ENCODE data around the gene TRPM3.
A peak's percentile ranks its signal among the peaks of the same experiment; 100 is the strongest.

TRPM3 gene

DNA sequence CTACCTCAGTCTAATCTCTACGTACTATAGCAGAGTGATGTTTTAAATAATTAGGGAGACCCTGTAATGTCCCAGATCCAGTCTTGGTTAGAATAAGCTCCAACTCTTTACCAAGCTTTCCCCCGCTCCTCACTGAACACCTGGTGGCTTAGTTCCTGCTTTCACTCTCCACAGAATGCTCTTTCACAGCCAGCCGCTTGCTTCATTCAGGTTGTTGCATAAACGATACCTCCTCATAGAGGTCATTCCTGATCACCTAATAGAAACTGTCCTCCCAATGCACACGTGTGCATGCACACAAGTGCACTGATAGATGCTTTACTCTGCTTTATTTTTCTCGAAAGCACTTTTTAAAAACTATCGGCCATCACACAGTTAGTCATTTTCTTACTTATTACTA, 298.1 kb downstream of the TRPM3 start:
- DNase-seq (ENCODE audit: low read depth): no peak

DNA sequence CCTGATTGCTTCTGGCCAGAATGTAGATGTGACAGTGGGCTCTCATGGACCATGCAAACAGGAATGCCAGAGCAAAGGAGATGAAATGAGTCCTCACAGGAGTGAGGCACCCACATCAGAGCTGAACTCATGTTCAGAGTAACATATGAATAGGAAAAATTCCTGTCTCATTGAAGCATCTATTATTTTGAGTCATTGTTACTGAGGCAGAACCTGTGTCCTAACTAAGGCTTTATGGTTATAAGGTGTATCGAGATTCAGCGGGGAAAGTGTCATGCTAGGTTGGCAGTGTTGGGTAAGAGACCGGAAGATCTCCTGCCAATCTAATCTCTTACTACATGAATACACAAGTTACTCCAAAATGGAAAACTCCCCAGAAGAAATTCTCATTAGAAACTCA, 304.1 kb downstream of the TRPM3 start:
- DNase-seq (ENCODE audit: low read depth): no peak

DNA sequence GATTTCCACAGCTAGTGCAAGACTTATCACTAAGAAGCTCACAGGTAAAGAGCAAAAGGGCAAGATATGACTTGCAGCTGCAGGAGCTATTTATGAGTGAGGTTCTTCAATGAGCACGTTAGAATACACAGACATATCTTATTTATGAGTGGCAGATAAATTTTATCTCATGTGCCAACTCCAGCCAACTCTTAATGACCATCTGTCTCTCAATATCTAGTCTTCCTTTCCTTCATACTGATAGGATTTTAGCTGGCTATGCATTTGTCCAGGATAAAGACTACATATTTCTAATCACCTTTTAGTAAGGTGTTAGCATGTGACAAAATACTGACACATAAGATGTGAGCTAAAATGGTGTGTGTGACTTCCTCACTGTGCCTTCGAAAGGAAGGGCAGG, 304.5 kb downstream of the TRPM3 start:
- DNase-seq (ENCODE audit: low read depth): no peak

DNA sequence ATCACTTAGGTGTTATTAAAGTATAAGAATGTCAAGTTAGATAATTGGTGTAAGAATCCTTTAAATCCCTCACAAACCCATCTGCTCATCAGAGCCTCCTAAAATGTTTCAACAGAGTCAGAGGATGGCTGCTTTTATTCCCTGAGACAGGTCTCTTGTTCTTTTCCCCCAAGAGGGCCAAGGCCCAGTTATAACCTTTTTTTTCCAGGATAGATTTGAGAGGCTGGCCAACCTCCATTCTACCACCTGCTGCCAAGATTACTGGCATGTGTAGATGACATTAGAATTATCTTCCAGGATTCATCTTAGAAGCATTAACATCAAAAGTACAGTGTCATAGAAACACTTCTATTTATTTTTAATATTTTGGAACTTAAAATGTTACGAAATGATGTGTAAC, 305.1 kb downstream of the TRPM3 start:
- DNase-seq (ENCODE audit: low read depth): no peak

DNA sequence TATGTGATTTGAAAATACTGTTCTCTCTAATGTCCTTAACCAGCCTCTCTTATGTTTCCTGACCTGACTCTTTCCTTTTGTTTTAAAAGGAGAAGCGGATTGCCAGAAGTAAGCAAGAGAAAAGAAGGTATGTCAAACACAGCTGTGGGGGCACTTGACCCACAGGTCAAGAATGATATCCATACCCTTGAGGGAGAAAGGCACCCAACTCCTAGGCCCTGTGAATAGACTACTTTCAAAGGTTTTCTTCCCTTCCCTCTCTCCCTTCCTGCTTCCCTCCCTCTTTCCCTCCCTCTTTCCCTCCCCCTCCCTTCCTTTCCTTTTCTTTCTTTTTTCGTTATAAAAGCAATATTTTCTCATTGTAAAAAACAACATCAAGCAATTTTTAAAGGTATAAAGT, 306.8 kb downstream of the TRPM3 start:
- no peak for DNase-seq (ENCODE audit: low read depth)

DNA sequence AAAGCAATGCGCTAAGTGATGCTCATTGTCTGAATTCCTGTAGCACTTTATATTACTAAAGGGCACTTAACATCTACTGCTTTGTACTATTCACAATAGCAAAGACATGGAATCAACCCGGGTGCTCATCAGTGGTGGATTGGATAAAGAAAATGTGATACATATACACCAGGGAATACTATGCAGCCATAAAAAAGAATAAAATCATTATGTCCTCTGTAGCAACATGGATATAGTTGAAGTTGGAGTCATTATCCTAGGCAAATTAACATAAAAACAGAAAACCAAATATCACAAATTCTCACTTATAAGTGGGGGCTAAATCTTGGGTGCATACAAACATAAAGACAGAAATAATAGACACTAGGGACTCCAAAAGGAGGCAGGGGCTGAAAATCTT, 308.3 kb downstream of the TRPM3 start:
- DNase-seq (ENCODE audit: low read depth): no peak

DNA sequence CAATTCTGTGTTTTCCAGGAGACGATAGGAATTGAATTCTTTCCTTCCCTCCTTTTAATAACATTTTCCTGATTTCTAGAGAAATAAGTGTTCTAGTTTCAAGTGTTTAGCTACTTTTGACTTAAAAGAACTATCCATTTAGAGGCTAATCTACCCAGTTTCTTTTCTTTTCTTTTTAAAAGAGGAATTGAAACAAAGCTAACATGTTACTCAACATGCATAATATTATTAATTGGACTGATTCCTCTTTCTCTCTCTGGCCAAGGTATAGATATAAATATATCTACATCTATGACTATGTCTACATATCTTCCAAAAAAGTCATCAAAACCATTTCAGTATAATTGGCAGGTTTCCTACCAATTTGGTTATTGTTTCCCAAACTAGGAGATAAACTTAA, 309.8 kb downstream of the TRPM3 start:
- DNase-seq (ENCODE audit: low read depth): no peak

DNA sequence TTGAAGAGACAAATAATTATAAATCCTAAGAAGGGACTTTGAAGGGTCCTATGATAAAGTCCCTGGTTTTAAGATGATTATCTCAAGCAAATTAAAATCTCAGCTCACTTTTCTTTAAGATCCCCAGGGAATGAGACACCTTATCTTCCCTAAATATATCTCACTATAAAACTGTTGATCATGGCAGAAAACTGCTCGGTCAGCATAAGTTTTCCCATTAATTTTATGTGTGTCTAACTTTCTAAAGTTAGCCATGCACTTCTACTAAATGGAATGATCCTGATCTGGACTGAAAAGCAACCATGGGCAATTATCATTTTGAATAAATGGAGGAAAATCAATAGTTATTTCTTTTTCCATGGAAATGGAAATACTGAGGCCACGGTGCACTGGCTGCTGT, 314.5 kb downstream of the TRPM3 start:
- DNase-seq (ENCODE audit: low read depth): no peak

DNA sequence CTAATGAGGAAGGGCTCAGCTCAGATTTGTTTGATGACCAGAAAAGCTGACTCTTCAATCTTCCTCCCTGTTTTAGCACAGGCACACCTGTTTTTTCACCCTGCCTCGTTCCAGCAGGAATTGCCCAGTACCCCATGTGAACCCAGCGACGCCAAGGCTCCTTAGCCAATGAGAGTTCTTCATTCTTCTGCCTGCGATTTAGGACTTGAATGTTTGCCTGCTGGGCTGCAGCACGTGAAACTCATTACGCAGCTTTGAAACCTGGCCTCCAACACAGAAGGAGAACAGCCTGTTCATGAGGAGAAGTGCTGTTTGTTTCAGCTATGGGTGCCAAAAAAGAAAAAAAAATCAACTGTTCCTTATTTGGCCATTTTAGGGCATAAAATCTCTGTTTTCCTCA, 315.5 kb downstream of the TRPM3 start:
- no peak for DNase-seq (ENCODE audit: low read depth)

DNA sequence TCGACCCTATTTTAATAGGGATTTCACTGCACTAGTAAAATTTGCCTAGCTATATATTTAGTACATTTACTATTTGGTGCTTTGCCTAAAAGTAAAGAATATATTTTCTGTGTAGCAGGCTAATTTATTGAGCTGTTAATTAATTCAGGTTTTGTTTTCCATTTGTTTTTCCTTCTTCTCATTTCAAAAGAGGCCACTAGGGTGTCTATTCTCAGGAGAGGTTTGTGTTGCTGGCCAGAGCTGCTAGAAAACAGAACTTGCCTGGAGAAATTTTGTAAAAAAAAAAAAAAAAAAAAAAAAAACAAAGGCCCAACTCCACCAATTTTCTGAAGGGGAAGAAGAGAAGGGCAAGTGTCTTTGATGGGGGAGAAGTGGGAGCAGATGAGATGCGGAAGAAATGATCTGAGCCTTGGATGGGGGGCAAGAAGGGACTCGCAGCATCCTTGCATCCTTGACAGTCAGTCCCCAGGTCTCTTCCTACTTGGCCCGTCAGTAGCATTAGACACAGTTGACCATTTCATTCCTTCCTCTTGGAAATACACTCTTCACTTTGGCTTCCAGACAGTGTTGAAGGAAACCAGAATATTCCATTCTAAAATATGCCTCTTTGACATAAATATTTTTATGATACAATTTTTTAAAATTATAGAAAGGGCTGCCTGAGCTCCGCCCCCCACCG, 318.5 kb downstream of the TRPM3 start:
- DNase-seq (ENCODE audit: low read depth): no peak

DNA sequence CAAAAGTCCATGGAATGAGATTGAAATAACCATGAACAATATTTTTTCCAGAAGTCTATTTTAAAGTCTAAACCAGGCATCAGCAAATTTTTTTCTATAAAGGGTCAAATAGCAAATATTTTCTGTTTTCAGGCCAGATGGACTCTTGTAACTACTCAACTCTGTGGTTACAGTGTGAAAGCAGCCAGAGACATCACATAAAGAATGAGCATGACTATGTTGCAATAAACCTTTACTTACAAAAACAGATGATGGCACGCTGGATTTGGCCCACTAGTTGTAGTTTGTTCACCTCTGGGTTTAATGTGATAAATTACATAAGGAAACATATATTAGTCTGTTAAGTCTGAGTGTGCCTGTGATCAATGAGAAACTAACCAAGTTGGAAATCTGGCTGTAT, 319.2 kb downstream of the TRPM3 start:
- DNase-seq (ENCODE audit: low read depth): peak; percentile 23

DNA sequence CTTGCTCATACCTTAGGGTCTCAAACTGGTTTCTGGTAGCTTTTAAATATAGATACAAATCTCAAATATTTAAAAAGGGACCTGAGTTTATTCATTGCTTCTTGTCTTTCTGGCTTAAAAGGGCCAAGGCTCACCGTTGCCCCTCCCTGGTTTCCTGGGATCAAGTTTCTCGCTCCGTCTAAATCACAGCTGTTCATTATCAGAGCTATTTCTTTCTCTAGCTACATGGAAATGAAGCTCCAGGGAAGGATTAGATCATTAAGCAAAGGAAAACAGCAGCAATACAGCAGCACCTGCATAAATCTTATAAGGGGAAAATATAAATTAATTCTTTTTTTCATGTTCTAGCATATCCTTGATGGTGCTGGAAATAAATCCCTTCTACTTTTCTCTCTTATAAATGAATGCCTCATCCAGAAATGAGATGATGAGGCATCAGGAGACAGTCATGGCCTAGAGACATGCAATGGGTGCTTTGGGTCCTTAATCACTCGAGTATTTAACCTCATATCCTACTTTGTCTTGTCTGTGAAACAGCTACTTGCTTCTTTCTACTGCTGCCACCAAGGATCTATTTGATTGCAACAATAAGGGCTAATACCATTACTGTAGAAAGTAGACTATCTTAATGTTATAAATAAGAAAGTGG, 320.1 kb downstream of the TRPM3 start:
- DNase-seq (ENCODE audit: low read depth): no peak

DNA sequence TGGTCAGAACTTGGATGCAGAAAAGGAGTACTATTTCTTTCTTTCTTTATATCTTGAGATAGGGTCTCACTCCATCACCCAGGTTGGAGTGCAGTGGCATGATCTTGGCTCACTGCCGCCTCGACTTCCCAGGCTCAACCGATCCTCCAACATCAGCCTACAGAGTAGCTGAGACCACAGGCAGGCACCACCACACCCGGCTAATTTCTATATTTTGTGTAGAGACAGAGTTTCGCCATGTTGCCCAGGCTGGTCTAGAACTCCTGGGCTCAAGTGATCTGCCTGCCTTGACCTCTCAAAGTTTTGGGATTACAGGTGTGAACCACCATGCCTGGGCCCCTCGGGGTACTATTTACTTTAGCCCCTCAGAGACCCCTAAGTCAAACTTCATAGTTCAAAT, 323.4 kb downstream of the TRPM3 start:
- DNase-seq (ENCODE audit: low read depth): no peak

DNA sequence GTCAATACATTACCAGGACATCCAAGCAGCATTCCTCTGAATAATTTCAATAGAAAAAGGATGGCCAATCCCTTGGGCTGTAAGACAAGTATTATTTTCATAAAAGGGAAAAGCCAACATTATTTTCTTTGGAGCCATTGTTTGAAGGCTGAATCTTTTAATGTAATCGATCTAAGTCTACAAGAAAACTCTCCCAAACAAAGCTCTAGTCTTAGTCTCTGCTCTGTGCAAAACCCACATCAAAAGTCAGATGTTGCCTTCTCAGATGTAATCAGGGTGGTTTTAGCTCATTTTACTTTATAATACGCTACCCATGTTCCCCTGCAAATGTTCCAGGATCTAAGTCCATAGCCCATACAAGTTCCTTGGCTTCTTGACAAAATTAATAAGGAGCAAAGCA, 325.6 kb downstream of the TRPM3 start:
- no peak for DNase-seq (ENCODE audit: low read depth)

DNA sequence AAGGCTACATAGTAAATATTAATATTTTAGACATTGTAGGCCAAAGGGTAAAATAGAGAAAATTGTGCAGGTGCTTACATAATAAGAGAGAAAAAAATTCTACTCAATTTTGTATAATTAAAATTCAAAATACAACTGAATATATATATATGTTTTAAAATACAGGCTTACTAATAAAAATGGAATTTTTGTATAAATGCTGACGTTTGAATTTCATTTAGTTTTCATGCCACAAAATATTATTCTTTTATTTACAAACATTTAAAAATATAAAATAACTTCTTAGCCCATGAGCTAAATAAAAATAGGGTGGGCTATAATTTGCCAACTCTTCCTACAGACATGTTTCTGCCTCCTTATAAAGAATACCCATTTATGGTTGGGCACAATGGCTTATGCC, 328.6 kb downstream of the TRPM3 start:
- no peak for DNase-seq (ENCODE audit: low read depth)

DNA sequence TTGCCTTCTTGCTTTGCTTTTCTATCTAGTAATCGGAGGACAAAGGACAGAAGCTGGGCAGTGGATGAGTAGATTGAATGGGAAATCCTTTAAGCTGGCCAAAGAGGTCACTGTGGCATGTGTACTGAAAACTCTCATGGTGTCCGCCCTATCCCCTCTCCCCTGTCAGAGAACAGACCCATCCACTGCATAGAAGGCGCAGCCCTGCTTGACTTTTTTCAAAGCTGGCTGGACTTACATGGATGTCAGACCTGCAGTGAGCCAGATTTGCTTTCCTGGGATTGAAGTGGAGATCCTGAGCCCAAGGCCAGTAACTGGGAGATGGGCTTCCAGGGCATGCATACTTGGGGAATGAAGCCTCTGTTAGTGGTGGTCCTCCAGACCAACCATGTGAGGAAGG, 329.5 kb downstream of the TRPM3 start:
- no peak for DNase-seq (ENCODE audit: low read depth)

DNA sequence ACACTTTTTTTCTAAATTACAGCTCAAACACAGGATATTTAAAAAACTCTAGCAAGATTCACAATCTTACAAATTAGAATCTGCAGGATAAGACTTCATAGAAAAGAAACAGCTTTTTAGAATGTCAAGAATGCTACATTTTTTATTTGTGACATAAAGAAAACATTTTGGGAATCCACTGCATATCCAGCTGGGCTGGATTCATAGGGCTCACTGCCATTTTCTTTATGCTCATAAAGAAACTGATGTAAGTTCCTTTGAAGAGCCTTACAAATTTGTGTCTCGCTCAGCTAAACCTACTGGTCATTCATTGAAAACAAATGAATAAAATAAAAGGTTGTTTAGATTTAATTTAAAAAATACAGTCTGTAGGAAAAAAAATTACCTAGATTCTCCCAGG, 332.3 kb downstream of the TRPM3 start:
- DNase-seq (ENCODE audit: low read depth): no peak

DNA sequence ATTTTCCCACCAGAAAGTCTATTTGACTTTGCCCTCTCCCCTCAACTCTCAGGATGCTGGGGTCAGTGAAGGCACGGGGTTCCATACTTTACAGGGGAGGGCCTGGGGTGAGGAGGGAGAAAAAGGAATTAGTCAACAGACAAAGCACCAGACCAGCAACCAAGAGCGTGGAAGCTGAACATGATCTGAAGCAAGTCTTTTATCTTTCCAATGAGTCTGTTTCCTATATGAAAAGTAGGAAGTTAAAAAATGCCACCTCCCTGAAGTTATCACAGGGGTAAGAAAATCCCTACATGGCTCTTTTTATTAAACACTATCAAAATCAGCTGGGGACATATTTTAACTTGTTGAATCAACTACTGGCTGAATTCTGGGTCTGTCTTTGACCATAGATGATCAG, 337.0 kb downstream of the TRPM3 start:
- DNase-seq (ENCODE audit: low read depth): no peak

DNA sequence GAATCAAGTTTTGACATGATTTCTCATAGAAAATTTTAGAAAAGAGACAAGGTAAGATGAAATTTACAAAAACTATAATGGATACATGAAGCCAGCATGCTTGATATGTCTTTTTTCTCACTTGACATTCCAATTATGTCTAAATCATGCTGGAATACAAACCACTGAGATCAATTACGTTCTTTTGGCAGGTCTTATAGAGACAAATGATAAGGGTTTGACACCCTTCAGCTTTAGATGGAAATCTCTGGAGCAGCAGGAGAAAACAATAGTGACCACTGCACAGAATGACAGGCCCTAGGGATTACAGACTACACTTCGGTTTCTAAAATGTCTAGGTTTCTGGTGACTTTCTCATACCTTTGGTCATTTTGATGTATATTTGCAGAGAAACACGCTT, 342.9 kb downstream of the TRPM3 start:
- DNase-seq (ENCODE audit: low read depth): no peak

DNA sequence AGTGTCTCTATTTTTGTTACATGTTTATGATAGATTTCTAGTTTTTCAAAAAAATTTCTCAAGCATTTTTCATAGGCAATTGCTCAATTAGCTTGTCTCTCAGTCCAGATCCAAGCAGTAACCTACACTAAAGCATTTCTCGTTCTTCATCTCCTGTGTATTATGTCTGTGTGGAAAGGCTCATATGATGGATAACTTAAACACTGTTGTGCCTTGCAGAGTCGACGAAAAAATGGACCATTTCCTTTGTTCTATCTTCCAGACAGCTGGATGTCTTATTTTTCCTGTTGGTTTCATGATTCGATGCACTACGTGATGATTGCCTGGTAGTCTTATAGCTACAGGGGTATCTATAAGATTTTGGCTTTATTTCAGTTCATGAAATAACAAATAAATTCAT, 347.8 kb downstream of the TRPM3 start:
- no peak for DNase-seq (ENCODE audit: low read depth)

DNA sequence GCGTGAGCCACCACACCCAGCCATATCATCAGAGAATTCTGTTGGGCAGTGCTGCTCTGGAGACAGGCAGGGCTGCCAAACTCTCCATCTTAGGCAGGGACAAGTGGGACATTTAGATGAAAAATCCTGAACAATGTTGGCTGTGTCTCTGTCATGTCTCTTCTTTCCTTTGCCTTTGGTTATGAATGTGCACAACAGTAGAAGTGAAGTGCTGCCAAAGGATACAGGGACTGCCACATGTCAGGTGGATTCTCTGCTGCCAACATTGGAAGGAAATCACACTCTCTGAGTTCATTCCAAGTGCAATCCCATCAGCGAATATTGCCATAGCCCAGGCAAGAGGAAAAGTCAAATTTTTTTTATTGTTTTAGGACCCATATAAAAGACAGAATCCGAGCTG, 348.8 kb downstream of the TRPM3 start:
- DNase-seq (ENCODE audit: low read depth): no peak

DNA sequence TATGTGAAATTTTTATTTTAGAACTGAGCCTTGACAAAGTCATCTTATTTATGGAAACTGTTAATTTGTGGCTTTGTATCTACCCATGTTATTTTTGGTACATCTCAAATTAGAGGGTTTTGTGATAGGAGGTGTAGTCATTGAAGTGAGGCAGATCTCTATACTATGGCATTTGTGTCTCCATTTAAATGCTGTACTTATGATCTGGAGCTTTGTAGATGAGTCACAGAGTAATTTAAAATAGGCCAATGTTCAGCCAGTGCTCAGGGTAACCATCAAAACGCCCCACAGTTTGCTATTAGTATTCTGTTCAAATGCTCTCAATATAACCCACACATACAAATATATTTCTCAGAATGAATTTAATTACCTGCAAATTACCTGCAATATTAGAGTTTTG, 355.5 kb downstream of the TRPM3 start:
- DNase-seq (ENCODE audit: low read depth): no peak

DNA sequence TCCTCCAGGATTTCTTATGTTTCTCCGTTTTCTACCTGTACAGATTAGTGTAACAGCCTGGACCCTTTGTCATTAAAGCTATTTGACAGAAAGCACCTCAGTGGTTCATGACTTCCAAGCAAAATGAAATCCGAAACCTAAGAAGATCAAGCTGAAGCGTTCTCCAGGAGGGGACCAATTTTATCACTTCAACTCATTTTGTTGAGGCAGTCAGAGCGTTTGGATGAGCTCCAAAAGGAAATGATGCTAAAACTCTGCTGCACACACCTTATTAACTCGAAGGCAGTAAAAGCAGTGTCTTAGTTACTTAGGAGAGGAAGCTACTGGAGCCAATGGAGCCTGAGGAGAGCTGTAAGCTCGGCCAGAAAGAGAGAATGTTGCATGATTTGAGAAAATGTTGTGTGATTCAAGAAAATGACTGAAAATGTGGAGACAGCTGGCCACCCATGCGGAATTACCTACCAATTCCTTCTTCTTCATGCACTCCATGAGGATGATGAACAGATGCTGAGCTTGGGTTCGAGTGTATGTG, 360.2 kb downstream of the TRPM3 start:
- no peak for DNase-seq (ENCODE audit: low read depth)

DNA sequence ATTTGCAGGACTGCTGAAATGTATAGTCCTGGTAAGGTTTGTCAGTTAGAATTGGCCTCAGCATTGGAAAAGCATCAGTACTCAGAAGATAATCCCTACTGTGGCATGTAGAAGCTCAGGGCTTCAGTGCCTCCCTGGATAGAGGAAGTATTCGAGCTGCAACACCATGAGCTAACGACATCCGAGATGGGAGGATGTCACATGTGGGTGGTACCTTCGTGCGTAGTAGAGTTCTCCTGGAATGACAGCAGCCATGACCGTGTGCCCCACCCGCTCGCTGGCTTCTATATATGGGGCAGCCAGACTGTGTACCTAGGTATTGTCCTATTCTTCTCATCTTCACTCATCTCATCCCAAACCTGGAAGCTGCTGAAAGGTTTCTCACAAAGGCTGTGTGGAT, 361.2 kb downstream of the TRPM3 start:
- DNase-seq (ENCODE audit: low read depth): no peak

All from GM04503 (cell line).